Measurements from ENCODE around the gene PARD3B. TPM values are rescaled to one million over a fixed set of nuclear protein-coding genes. Genes with fewer than 3 reads are reported as not detected.
A peak's percentile ranks its signal among the peaks of the same experiment; 100 is the strongest.

The PARD3B gene
- total RNA-seq, 2 donors from 2014 or later, result 0.52 TPM; not detected in 1

DNA sequence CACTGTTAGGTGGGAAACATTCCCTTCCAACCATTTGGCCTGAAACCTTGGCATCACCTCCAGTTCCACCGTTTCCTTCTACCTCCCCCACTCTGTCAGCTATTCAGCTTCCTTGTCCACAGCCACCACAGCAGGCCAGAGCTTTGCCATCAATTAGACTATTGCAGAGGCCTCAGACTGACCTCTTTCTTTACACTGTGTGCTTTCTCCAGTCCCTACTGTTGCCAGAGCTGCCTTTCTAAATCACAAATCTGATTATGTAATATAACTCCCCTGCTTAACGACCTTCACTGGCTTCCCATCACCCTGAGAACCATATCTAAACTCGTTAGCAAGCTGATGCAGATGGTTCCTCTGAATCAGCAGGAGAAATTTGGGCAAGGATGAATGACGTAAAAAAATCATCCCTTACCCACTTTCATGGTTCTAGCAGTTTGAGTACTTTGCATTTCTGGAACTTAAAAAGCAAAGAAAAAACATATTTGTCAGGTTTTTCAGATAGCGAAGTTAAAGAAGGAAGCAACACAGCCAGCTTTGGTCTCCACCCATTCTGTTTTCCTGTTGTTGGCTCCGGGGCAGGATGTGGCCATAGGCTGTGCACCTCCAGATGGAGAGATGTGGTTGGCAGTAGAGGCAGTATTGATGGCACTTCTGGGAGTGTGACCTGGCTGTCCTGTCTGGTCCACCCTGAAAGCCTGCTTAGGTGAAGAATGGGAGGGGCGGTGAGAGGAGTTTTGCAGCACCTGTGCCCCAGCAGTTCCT lies 422.1 kb downstream of the PARD3B start:
- peak overlapping the region; percentile 0 to 8 for H3K27ac Mint-ChIP-seq
- peaks cover 18 to 22% of the 10 kb centered on the region in 2 donors for H3K4me1 Mint-ChIP-seq (ENCODE audit: low read depth in 2 of 2)
- peaks cover 4% of the 10 kb centered on the region for H3K9me3 Mint-ChIP-seq
- ATAC-seq, result peak in 1 of 2 donors; percentile 73
- H3K4me3 Mint-ChIP-seq, result peak overlapping the region; percentile 42
- no peaks in the 10 kb centered on the region for H3K36me3 Mint-ChIP-seq
- no peaks in the 10 kb centered on the region for H3K27me3 Mint-ChIP-seq
- no peak for DNase-seq (ENCODE audit: low spot score)

DNA sequence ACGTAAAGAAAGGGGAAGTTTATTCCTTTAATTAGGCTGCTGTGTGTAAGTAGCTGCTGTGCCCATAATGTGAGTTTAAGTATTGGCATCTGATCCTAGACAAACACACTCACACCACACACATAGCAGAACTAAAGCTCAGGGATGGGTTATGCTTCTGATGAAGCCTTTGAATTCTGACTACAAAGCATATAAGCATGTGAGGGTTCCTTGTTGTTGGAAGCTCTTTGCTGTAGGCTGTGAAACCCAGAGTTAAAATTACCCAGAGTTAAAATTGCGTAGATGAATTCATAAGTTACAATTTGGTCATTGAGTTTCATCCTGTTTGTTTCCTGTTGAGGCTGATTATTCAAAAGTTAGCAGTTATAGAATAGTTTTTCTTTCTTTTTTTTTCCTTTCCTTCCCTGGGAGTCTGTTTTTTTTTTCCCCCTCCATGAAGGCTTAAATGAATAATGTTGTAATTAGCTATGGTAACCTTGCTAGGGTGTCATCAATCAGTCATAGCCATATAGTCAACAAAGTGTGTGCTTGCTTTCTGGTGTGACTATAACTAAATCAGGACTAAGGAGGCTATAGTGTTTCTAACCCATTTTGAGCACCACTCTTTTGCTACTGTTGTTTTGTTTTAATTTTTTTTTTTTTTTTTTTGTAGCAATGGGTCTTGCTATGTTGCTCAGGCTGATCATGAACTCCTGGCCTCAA lies 426.1 kb downstream of the PARD3B start:
- Mint-ChIP-seq H3K27ac (peak overlapping the region in 1 of 2 donors; percentile 27), H3K27me3 (no peaks in the 10 kb centered on the region), H3K9me3 (peaks cover 4% of the 10 kb centered on the region), H3K4me1 (ENCODE audit: low read depth in 2 of 2) (peaks cover 18 to 25% of the 10 kb centered on the region in 2 donors), H3K4me3 (no peak overlapping the region), H3K36me3 (no peaks in the 10 kb centered on the region)
- no peak for DNase-seq (ENCODE audit: low spot score)
- ATAC-seq, result no peak

GRCh38 chr2:204972161-204972560 lies 426.9 kb downstream of the PARD3B start:
- ATAC-seq, result no peak
- Mint-ChIP-seq H3K27me3 (no peaks in the 10 kb centered on the region), H3K4me3 (no peak overlapping the region), H3K4me1 (ENCODE audit: low read depth in 2 of 2) (peaks cover 14 to 22% of the 10 kb centered on the region in 2 donors), H3K36me3 (no peaks in the 10 kb centered on the region), H3K27ac (no peak overlapping the region), H3K9me3 (peaks cover 4% of the 10 kb centered on the region)
- no peak for DNase-seq (ENCODE audit: low spot score)

DNA sequence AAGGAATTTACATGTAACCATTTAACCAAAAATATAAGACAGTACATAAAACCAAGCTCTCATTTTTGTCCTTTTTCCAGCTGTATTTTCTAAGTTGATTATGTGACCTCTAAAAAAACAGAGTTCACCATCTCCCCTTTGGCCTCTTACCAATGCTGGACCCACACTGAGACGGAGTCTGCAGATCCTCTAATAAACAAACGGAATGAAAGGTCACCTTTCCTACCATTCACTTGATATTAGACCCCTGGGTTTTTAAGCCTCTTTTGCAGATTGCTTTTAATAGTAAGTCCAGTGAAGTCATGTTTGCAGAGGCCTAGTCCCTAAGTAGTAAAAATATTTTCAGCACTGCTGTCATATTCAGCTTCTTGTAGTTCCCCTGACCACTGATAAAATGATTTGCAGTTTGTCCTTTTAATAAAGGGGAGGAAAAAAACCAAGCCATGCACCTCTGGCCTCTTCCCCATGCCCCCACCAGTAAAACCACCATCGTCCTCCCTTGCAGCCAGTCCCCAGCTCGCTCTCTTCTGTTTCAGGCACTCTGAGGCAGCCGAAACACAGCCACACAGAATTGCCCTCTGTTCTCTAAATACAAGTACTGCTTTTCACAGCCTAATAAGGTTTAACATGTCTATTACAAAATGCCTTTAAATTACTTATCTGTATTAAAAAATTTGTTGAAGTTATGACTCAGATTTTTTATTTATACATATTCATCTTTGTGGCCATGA lies 427.5 kb downstream of the PARD3B start:
- DNase-seq (ENCODE audit: low spot score), result no peak
- Mint-ChIP-seq H3K36me3 (no peaks in the 10 kb centered on the region), H3K4me1 (ENCODE audit: low read depth in 2 of 2) (peaks cover 8 to 16% of the 10 kb centered on the region in 2 donors), H3K4me3 (no peak overlapping the region), H3K27ac (no peak overlapping the region), H3K9me3 (peaks cover 4% of the 10 kb centered on the region), H3K27me3 (no peaks in the 10 kb centered on the region)
- no peak for ATAC-seq

DNA sequence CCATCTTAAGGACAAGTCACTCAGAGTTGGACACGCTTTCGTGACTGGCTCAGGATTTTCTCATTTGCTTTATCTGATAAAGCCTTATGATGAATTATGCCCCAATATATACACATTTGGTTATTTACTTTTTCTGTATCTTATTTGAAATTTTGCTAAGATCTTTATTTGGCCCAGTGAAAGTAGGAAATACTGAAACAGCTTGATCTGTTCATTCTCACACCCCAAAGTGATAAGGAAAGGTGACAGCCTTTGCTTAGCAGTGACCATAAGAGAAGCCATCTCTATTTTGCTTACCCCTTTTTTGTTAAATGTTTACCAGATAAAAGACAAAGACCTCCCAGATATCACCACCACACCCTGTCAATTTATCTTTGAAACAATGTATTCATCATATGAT lies 428.3 kb downstream of the PARD3B start:
- no peak for ATAC-seq
- Mint-ChIP-seq H3K36me3 (no peaks in the 10 kb centered on the region), H3K9me3 (no peaks in the 10 kb centered on the region), H3K27me3 (no peaks in the 10 kb centered on the region), H3K4me3 (no peak overlapping the region), H3K27ac (no peak overlapping the region), H3K4me1 (ENCODE audit: low read depth in 2 of 2) (peaks cover 1 to 10% of the 10 kb centered on the region in 2 donors)
- DNase-seq (ENCODE audit: low spot score), result no peak

GRCh38 chr2:204974487-204974886 lies 429.2 kb downstream of the PARD3B start:
- DNase-seq (ENCODE audit: low spot score) (no peak), ATAC-seq (no peak)
- no peak overlapping the region for H3K4me3 Mint-ChIP-seq
- no peaks in the 10 kb centered on the region for H3K27me3 Mint-ChIP-seq
- H3K9me3 Mint-ChIP-seq, result no peaks in the 10 kb centered on the region
- H3K36me3 Mint-ChIP-seq, result no peaks in the 10 kb centered on the region
- peaks cover 0 to 10% of the 10 kb centered on the region in 2 donors for H3K4me1 Mint-ChIP-seq (ENCODE audit: low read depth in 2 of 2)
- H3K27ac Mint-ChIP-seq, result no peak overlapping the region

GRCh38 chr2:204977914-204978313 lies 432.6 kb downstream of the PARD3B start:
- Mint-ChIP-seq H3K9me3 (no peaks in the 10 kb centered on the region), H3K27ac (no peak overlapping the region), H3K36me3 (no peaks in the 10 kb centered on the region), H3K27me3 (no peaks in the 10 kb centered on the region), H3K4me1 (ENCODE audit: low read depth in 2 of 2) (peaks cover 0 to 7% of the 10 kb centered on the region in 2 donors), H3K4me3 (no peak overlapping the region)
- no peak for ATAC-seq
- DNase-seq (ENCODE audit: low spot score), result no peak

DNA sequence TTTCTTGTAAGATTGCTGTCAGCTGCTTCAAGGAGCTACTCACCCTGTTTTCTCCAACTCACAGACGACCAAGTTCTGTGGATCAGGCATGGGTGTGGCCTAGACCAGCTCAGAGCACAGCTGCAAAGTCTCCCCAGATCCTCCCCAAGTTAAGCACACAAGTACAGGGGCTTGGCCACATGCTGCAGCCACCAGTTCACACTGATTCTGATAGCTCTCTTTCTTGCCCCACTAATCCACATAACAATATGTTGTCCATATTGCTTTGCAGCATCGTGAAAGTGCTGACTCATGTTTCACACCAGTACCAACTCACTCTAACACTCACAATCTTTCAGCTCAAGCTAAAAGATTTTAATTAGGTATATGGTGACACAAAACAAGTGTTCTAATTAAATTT lies 437.0 kb downstream of the PARD3B start:
- DNase-seq (ENCODE audit: low spot score), result no peak
- Mint-ChIP-seq H3K36me3 (no peaks in the 10 kb centered on the region), H3K27ac (no peak overlapping the region), H3K9me3 (no peaks in the 10 kb centered on the region), H3K4me3 (no peak overlapping the region), H3K27me3 (no peaks in the 10 kb centered on the region), H3K4me1 (ENCODE audit: low read depth in 2 of 2) (peaks cover 0 to 4% of the 10 kb centered on the region in 2 donors)
- ATAC-seq, result no peak

- Mint-ChIP-seq H3K27ac (no peak overlapping the region), H3K27me3 (no peaks in the 10 kb centered on the region), H3K4me1 (ENCODE audit: low read depth in 2 of 2) (peaks cover 0 to 4% of the 10 kb centered on the region in 2 donors), H3K36me3 (no peaks in the 10 kb centered on the region), H3K9me3 (no peaks in the 10 kb centered on the region), H3K4me3 (no peak overlapping the region)
- DNase-seq (ENCODE audit: low spot score) (no peak), ATAC-seq (no peak)
These were observed 439.2 kb downstream of the PARD3B start for GRCh38 chr2:204984518-204984917.

- no peaks in the 10 kb centered on the region for H3K27me3 Mint-ChIP-seq
- H3K9me3 Mint-ChIP-seq, result no peaks in the 10 kb centered on the region
- no peak overlapping the region for H3K4me3 Mint-ChIP-seq
- no peaks in the 10 kb centered on the region for H3K36me3 Mint-ChIP-seq
- ATAC-seq (no peak), DNase-seq (ENCODE audit: low spot score) (no peak)
- peaks cover 0 to 4% of the 10 kb centered on the region in 2 donors for H3K4me1 Mint-ChIP-seq (ENCODE audit: low read depth in 2 of 2)
- no peak overlapping the region for H3K27ac Mint-ChIP-seq
These were observed 441.4 kb downstream of the PARD3B start for GRCh38 chr2:204986641-204987040.

- no peaks in the 10 kb centered on the region for H3K4me1 Mint-ChIP-seq (ENCODE audit: low read depth in 2 of 2)
- ATAC-seq (no peak), DNase-seq (ENCODE audit: low spot score) (no peak)
- no peaks in the 10 kb centered on the region for H3K9me3 Mint-ChIP-seq
- H3K27me3 Mint-ChIP-seq, result no peaks in the 10 kb centered on the region
- no peak overlapping the region for H3K4me3 Mint-ChIP-seq
- H3K36me3 Mint-ChIP-seq, result no peaks in the 10 kb centered on the region
- H3K27ac Mint-ChIP-seq, result no peak overlapping the region
These were observed 443.6 kb downstream of the PARD3B start for GRCh38 chr2:204988836-204989235.

- Mint-ChIP-seq H3K36me3 (no peaks in the 10 kb centered on the region), H3K27me3 (no peaks in the 10 kb centered on the region), H3K27ac (no peak overlapping the region), H3K9me3 (no peaks in the 10 kb centered on the region), H3K4me1 (ENCODE audit: low read depth in 2 of 2) (no peaks in the 10 kb centered on the region), H3K4me3 (no peak overlapping the region)
- ATAC-seq (no peak), DNase-seq (ENCODE audit: low spot score) (no peak)
These were observed 444.6 kb downstream of the PARD3B start for GRCh38 chr2:204989877-204990276.

DNA sequence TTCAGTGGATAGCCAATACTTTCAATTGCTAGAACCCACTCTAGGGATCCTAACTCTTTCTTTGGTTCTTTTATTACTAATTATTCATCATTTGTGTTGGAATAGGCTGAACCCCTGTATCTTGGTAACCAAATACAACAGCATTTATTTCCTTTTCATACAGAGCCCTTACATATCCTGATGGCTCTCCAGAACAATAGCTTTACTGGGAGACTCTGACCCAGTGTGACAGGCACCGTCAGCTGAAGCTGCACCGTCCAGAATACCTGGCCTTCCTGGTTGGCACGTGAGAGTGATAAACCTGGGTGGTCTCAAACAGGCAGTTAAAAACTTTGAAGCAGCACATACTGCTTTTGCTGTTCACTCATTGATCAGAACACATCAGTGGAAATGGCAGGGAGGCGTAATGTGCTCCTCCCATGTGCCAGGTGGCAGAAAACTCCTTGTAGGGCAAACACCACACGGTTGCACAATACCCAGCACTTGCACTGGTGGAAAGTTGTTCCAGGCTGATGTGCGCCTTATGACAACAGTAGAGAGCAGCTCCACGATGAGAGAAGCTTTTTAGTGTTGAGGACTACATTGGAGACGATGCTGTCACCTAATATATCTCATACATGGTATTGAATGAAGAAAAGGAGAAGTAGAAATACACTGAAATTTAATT lies 456.2 kb downstream of the PARD3B start:
- ATAC-seq, result peak in 1 of 2 donors; percentile 20
- peaks cover 0 to 9% of the 10 kb centered on the region in 2 donors for H3K4me1 Mint-ChIP-seq (ENCODE audit: low read depth in 2 of 2)

More for the DNA sequence above, 456.2 kb downstream of the PARD3B start:
- Mint-ChIP-seq H3K27me3 (peaks cover 0 to 2% of the 10 kb centered on the region in 2 donors), H3K36me3 (no peaks in the 10 kb centered on the region), H3K9me3 (no peaks in the 10 kb centered on the region), H3K27ac (no peak overlapping the region), H3K4me3 (no peak overlapping the region)
- DNase-seq (ENCODE audit: low spot score), result no peak

All from natural killer cell treated with Interleukin-12 subunit alpha and Interleukin-12 subunit beta and Interleukin-15 and Interleukin-18, amount 100 ng/mL, for 72 hours (primary cell).